ENCODE data around the gene SUN1. TPM values are rescaled to one million over a fixed set of nuclear protein-coding genes. Genes with fewer than 3 reads are reported as not detected.

SUN1 gene
- total RNA-seq, 4 donors from 2014 or later = 243 to 263 (median 244) TPM

DNA sequence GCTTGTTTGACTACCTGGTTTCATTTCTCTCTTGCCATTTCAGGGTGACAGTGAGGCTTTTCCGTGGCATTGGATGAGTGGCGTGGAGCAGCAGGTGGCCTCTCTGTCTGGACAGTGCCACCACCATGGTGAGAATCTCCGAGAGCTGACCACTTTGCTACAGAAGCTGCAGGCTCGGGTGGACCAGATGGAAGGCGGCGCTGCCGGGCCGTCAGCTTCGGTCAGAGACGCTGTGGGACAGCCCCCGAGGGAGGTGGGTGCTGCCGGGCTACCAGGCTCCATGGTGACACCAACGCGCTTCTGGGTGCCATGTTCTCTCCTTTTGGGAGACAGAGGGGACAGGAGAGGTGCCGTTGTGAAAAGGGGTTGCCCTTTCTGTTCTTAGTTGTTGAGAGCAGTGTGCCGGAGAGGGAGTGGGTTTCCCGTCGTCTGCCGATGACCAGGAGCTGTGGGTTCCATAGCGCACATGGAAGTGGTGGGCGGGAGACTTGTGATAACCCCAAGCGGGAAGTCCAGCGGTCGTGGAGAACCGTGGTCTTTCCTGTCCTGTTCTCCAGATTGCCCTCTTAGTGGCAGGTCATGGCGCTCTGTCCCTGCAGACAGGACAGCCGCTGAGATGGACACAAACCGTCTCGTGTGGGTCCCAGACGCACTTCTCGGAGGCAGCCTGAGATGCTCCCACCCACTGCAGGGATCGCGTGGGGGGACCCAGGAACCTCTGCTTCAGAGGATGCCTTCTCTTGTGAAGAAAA lies 21.3 kb downstream of the SUN1 start:
- WGBS, 2 donors = 83 to 92% methylated on average over 31 to 33 of the region's 33 CpGs
- Histone ChIP-seq H3K4me1 (no peaks in the 10 kb centered on the region), H3K9me3 (no peaks in the 10 kb centered on the region), H3K4me3 (no peak overlapping the region), H3K27me3 (no peaks in the 10 kb centered on the region), H3K27ac (no peak overlapping the region), H3K36me3 (peaks cover 0 to 100% (median 42%) of the 10 kb centered on the region in 3 donors)
- TF ChIP-seq POLR2A (IDR thresholded peaks at IDR 0.05) (no peak), EP300 (IDR thresholded peaks at IDR 0.05) (no peak)
- TF ChIP-seq, protein P1, sequence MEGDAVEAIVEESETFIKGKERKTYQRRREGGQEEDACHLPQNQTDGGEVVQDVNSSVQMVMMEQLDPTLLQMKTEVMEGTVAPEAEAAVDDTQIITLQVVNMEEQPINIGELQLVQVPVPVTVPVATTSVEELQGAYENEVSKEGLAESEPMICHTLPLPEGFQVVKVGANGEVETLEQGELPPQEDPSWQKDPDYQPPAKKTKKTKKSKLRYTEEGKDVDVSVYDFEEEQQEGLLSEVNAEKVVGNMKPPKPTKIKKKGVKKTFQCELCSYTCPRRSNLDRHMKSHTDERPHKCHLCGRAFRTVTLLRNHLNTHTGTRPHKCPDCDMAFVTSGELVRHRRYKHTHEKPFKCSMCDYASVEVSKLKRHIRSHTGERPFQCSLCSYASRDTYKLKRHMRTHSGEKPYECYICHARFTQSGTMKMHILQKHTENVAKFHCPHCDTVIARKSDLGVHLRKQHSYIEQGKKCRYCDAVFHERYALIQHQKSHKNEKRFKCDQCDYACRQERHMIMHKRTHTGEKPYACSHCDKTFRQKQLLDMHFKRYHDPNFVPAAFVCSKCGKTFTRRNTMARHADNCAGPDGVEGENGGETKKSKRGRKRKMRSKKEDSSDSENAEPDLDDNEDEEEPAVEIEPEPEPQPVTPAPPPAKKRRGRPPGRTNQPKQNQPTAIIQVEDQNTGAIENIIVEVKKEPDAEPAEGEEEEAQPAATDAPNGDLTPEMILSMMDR (IDR thresholded peaks at IDR 0.05) = no peak
- no peak for DNase-seq (ENCODE audit: low spot score in 2 of 2)

DNA sequence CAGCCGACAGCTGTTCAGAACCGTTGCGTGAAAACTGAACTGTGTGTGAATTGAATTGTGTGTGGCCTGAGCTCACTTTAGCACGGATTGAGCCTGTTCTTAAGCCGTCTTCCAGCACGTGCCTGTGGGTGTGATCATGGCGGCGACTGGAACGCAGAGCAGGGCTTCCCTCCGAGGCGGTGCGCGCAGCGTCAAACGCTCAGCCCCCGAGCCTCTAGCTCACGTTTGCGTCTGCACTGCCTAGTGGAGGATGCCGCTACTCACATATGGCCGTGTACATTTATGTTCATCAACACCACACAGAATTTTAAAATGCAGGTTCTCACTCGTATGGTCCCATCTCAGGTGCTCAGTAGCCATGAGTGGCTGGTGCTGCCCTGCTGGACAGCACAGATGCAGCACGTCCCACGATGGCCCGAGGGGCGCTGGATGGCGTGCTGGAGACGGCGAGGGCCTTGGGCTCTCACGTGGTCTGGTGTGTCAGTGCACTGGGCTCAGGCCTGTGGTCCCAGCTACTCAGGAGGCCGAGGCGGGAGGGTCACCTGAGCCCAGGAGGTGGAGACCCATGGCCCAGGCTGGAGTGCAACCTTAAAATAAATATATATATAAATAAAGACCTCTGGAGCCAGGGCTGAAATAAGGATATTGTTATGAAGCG lies 22.0 kb downstream of the SUN1 start:
- H3K27me3 ChIP-seq = no peaks in the 10 kb centered on the region
- no peak overlapping the region for H3K27ac ChIP-seq
- no peaks in the 10 kb centered on the region for H3K4me1 ChIP-seq
- H3K9me3 ChIP-seq = no peaks in the 10 kb centered on the region
- WGBS, 2 donors = 92 to 94% methylated on average over 29 to 32 of the region's 32 CpGs
- no peak for DNase-seq (ENCODE audit: low spot score in 2 of 2)
- no peak for TF ChIP-seq POLR2A (IDR thresholded peaks at IDR 0.05)
- TF ChIP-seq, protein P1 (IDR thresholded peaks at IDR 0.05) = no peak
- H3K4me3 ChIP-seq = no peak overlapping the region
- peaks cover 0 to 100% (median 42%) of the 10 kb centered on the region in 3 donors for H3K36me3 ChIP-seq

DNA sequence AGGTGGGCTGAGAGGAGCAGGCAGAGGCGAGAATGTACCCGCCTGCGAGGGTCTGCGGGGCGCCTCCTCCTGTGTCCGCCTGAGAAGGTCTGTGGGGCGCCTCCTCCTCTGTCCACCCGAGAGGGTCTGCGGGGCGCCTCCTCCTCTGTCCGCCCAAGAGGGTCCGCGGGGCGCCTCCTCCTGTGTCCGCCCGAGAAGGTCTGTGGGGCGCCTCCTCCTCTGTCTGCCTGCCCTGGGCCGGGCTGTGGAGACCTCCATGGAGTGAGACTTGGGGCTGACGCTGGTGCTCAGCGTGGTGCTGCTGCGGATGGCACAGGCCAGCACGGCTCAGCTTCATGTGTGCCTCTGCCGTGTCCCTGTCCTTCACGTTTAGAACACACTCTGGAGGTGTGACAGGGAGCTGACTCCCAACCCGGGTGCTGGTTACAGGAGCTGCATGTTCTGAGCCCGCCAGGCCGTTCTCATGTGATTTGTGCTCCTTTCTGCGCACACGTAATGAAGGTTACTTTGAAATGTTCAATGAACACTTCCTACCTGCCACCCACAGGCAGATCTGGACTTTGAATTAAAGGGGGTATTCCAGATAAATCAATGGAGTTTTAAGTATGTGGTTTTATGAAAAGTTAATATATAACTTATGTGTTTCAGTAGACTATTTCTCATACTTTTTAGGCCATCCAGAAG lies 23.6 kb downstream of the SUN1 start:
- Histone ChIP-seq H3K27me3 (no peaks in the 10 kb centered on the region), H3K27ac (no peak overlapping the region), H3K36me3 (peaks cover 3 to 100% (median 40%) of the 10 kb centered on the region in 3 donors), H3K4me1 (no peaks in the 10 kb centered on the region), H3K9me3 (no peaks in the 10 kb centered on the region), H3K4me3 (no peak overlapping the region)
- no peak for TF ChIP-seq EP300 (IDR thresholded peaks at IDR 0.05)
- no peak for TF ChIP-seq POLR2A (IDR thresholded peaks at IDR 0.05)
- TF ChIP-seq, protein P1 (IDR thresholded peaks at IDR 0.05) = no peak
- DNase-seq (ENCODE audit: low spot score in 2 of 2) = no peak
- 96% methylated on average over 18 to 25 of the region's 29 CpGs for WGBS, 2 donors

DNA sequence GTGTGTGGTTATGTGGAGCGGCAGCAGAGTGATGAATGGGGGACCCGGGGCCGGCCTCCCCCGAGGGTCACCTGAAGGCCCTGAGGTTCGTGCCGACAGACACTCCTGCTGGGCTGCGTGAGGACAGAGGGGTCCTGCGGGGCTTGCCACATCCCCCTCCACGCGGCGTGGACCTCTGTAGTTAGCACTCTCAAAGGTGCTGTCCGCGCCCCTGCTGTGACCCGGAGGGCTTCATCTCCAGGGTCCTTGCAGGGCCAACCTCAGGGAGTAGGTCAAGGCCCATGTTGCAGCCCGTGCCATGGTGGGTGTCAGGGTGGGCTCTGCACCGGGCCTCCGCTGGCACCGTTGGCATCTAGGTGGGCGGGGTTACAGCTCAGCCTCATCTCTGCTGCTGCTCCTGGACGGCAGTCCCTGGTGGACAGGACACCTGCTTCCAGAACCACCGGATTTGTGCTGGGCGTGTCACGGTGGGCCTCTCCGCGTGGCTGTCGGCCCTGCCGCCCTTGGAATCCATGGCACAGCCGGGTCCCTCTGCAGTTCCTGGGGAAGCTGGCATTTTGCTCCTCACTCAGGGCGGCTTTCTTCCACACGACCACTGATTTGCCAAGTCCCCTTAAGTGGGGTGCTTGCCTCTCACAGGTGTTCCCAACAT lies 24.3 kb downstream of the SUN1 start:
- H3K36me3 ChIP-seq = peaks cover 4 to 100% (median 44%) of the 10 kb centered on the region in 3 donors
- no peak overlapping the region for H3K4me3 ChIP-seq
- no peaks in the 10 kb centered on the region for H3K4me1 ChIP-seq
- H3K27ac ChIP-seq = no peak overlapping the region
- TF ChIP-seq EP300 (IDR thresholded peaks at IDR 0.05) = no peak
- TF ChIP-seq POLR2A (IDR thresholded peaks at IDR 0.05) = no peak
- no peak for DNase-seq (ENCODE audit: low spot score in 2 of 2)
- H3K27me3 ChIP-seq = no peaks in the 10 kb centered on the region
- no peaks in the 10 kb centered on the region for H3K9me3 ChIP-seq
- 89 to 91% methylated on average over 23 to 26 of the region's 30 CpGs for WGBS, 2 donors

DNA sequence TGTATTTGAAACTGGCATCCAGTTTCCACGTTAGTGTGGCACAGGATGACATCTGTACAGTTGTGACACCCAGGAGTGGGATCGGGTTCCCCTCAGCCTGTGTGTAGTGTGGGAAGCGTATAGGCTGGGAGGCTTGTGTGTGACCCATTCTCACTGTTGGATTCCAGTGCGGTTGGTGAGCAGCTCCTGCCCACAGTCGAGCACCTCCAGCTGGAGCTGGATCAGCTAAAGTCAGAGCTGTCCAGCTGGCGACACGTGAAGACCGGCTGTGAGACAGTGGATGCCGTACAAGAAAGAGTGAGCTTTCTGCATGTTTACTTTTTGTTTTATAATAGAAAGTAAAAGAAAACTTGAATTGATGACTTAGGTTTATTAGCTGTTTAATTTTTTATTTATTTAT lies 25.4 kb downstream of the SUN1 start:
- H3K36me3 ChIP-seq = peaks cover 4 to 100% (median 53%) of the 10 kb centered on the region in 3 donors
- H3K9me3 ChIP-seq = no peaks in the 10 kb centered on the region
- H3K27me3 ChIP-seq = no peaks in the 10 kb centered on the region
- DNase-seq (ENCODE audit: low spot score in 2 of 2) = no peak
- no peak for TF ChIP-seq POLR2A (IDR thresholded peaks at IDR 0.05)
- TF ChIP-seq EP300 (IDR thresholded peaks at IDR 0.05) = no peak
- TF ChIP-seq, protein P1 (IDR thresholded peaks at IDR 0.05) = no peak
- H3K27ac ChIP-seq = no peak overlapping the region
- H3K4me3 ChIP-seq = no peak overlapping the region
- H3K4me1 ChIP-seq = no peaks in the 10 kb centered on the region
- WGBS, 2 donors = 84 to 87% methylated on average over 9 of the region's 9 CpGs
